HepG2 (cell line): ENCODE measurements around the gene ANKS1A. TPM values are rescaled to one million over a fixed set of nuclear protein-coding genes. Genes with fewer than 3 reads are reported as not detected.

Experiments
- ATAC-seq: fragments of 200-7000 bp; cut with Tn5 transposase; 3 replicates; pipeline ENCODE4 v1.9.1; 2020; ENCODE audit warnings: mild to moderate bottlenecking, moderate library complexity
- BruUV-seq: library from RNA; stranded (reverse); fragments of 400-500 nt; replicated peaks from 2 replicates; lab custom pipeline; 2021; lab: Mats Ljungman, UMichigan
- CTCF ChIA-PET: fragments of 300-600 bp; formaldehyde crosslinking; extraction: SDS; loops from one replicate; lab custom pipeline; 2021; ENCODE audit warnings: low total read pairs, inconsistent platforms, low intra/inter-chr PET ratio; lab: Yijun Ruan, JAX
- POLR2A ChIA-PET: fragments of 350-600 bp; sonication (Branson Sonifier 250); formaldehyde crosslinking; loops from one replicate; lab custom pipeline; 2020; ENCODE audit warnings: antibody characterized with exemption, inconsistent platforms; lab: Yijun Ruan, JAX
- DNase-seq: peaks from one replicate; pipeline ENCODE4 v3.0.0-alpha.2; 2015; ENCODE audit warnings: low spot score
- FAIRE-seq: peaks from 3 replicates; lab custom pipeline; 2011; peaks lifted over from hg19 to GRCh38; lab: Jason Lieb, UNC
- H2AFZ ChIP-seq: one replicate; pipeline ENCODE4 v1.6.1; 2011; ENCODE audit warnings: low read length, inconsistent platforms
- H3K27ac ChIP-seq: fragments of 300-600 bp; 3 replicates; pipeline ENCODE4 v1.8.0; 2011; ENCODE audit warnings: mixed run types, mild to moderate bottlenecking, mixed read lengths, low read length, inconsistent platforms; ENCODE audit not compliant: insufficient read depth; ENCODE audit errors: extremely low read length
- H3K27me3 ChIP-seq, 2 experiments: fragments of 200-600 bp in 1 of 2; 2 replicates in 1 of 2; 3 replicates in 1 of 2; pipeline versions ENCODE4 v1.6.0 to v1.8.0; 2011; ENCODE audit warnings: low read length in 2 of 2, mild to moderate bottlenecking in 2 of 2, moderate library complexity in 2 of 2, inconsistent platforms in 1 of 2; ENCODE audit not compliant: insufficient read depth in 2 of 2, control insufficient read depth in 1 of 2
- H3K36me3 ChIP-seq, 2 experiments: fragments of 200-600 bp in 1 of 2; replicated peaks in 1 of 2; 2 replicates in 1 of 2; 3 replicates in 1 of 2; pipeline versions ENCODE4 v1.5.1 to v1.8.0; 2011; ENCODE audit warnings: low read length in 2 of 2, inconsistent platforms in 1 of 2; ENCODE audit not compliant: insufficient read depth in 2 of 2, control insufficient read depth in 1 of 2
- H3K4me1 ChIP-seq: 2 replicates; pipeline ENCODE4 v1.5.1; 2012; ENCODE audit warnings: low read length, inconsistent platforms; ENCODE audit not compliant: insufficient read depth
- H3K4me2 ChIP-seq: 2 replicates; pipeline ENCODE4 v1.6.0; 2011; ENCODE audit warnings: low read depth, low read length, inconsistent platforms
- H3K4me3 ChIP-seq, 3 experiments: fragments of 200-600 bp in 1 of 3; sonication (generic), shearing (Covaris generic) in 1 of 3; replicated peaks in 1 of 3; 2 replicates each; pipeline ENCODE4 v1.5.1; 2011 to 2016; ENCODE audit warnings: low read length in 3 of 3, inconsistent platforms in 2 of 3, low read depth in 2 of 3, mild to moderate bottlenecking in 2 of 3, control low read depth in 1 of 3, mixed read lengths in 1 of 3; ENCODE audit not compliant: insufficient read depth in 1 of 3
- H3K79me2 ChIP-seq: one replicate; pipeline ENCODE4 v1.6.1; 2011; ENCODE audit warnings: low read length, inconsistent platforms; ENCODE audit not compliant: insufficient read depth
- H3K9ac ChIP-seq: 2 replicates; pipeline ENCODE4 v1.6.0; 2011; ENCODE audit warnings: mild to moderate bottlenecking, low read depth, low read length, inconsistent platforms; ENCODE audit not compliant: insufficient read depth
- H3K9me3 ChIP-seq: 2 replicates; pipeline ENCODE4 v1.5.1; 2012; ENCODE audit warnings: mild to moderate bottlenecking, low read length
- H4K20me1 ChIP-seq: 2 replicates; pipeline ENCODE4 v1.6.0; 2011; ENCODE audit warnings: inconsistent platforms, mild to moderate bottlenecking, low read length, moderate library complexity; ENCODE audit not compliant: insufficient read depth
- ARID2 ChIP-seq: sonication (generic); formaldehyde crosslinking; IDR thresholded peaks from 2 replicates; pipeline ENCODE4 v1.8.1; 2022; ENCODE audit warnings: mild to moderate bottlenecking, missing genetic modification reagents, borderline replicate concordance
- ATRX ChIP-seq: sonication (generic); formaldehyde crosslinking; IDR thresholded peaks from 2 replicates; pipeline ENCODE4 v1.4.0; 2020; ENCODE audit warnings: missing genetic modification reagents, borderline replicate concordance
- CEBPG ChIP-seq: IDR thresholded peaks from 2 replicates; pipeline ENCODE4 v1.6.1; 2016
- HNRNPK ChIP-seq: fragments of 200-400 bp; formaldehyde crosslinking; IDR thresholded peaks from 2 replicates; pipeline ENCODE4 v1.6.1; 2018; ENCODE audit warnings: low read length, low read depth, moderate library complexity, mild to moderate bottlenecking; ENCODE audit not compliant: poor library complexity, severe bottlenecking
- MAZ ChIP-seq, 2 experiments: sonication (generic) in 1 of 2; formaldehyde crosslinking in 1 of 2; IDR thresholded peaks; 2 replicates each; pipeline versions ENCODE4 v1.5.0 to v1.6.1; 2012 to 2020; ENCODE audit warnings: low read depth in 2 of 2, mild to moderate bottlenecking in 2 of 2, borderline replicate concordance in 1 of 2, improper control_type of control experiment in 1 of 2, low read length in 1 of 2, missing genetic modification reagents in 1 of 2, moderate library complexity in 1 of 2
- MYNN ChIP-seq: sonication (generic); formaldehyde crosslinking; IDR thresholded peaks from 2 replicates; pipeline ENCODE4 v1.4.0; 2020; ENCODE audit warnings: mild to moderate bottlenecking, low read depth, missing genetic modification reagents
- NR1H2 ChIP-seq: sonication (generic); formaldehyde crosslinking; IDR thresholded peaks from 2 replicates; pipeline ENCODE4 v1.8.1; 2022; ENCODE audit warnings: low read depth, missing genetic modification reagents, borderline replicate concordance
- ONECUT2 ChIP-seq: sonication (generic); formaldehyde crosslinking; IDR thresholded peaks from 2 replicates; pipeline ENCODE4 v1.4.0; 2020; ENCODE audit warnings: missing genetic modification reagents
- RBM22 ChIP-seq: fragments of 200-400 bp; formaldehyde crosslinking; optimal IDR thresholded peaks from 2 replicates; pipeline ENCODE3; 2017; ENCODE audit warnings: mild to moderate bottlenecking, low read length, moderate library complexity
- SATB2 ChIP-seq: sonication (generic); formaldehyde crosslinking; IDR thresholded peaks from 2 replicates; pipeline ENCODE4 v1.5.0; 2020; ENCODE audit warnings: missing genetic modification reagents
- SMAD9 ChIP-seq: sonication (generic); formaldehyde crosslinking; IDR thresholded peaks from 2 replicates; pipeline ENCODE4 v1.5.1; 2020; ENCODE audit warnings: mild to moderate bottlenecking, missing genetic modification reagents
- SMARCC2 ChIP-seq: fragments of 450-650 bp; IDR thresholded peaks from 2 replicates; pipeline ENCODE4 v1.6.1; 2017; ENCODE audit warnings: antibody characterized with exemption, mild to moderate bottlenecking
- ZBTB38 ChIP-seq: sonication (generic); formaldehyde crosslinking; IDR thresholded peaks from 2 replicates; pipeline ENCODE4 v1.5.1; 2020; ENCODE audit warnings: mild to moderate bottlenecking, missing genetic modification reagents
- ZNF225 ChIP-seq: sonication (generic); formaldehyde crosslinking; IDR thresholded peaks from 2 replicates; pipeline ENCODE4 v1.4.0; 2020; ENCODE audit warnings: mild to moderate bottlenecking, missing genetic modification reagents
- ZNF33A ChIP-seq: sonication (generic); formaldehyde crosslinking; IDR thresholded peaks from 2 replicates; pipeline ENCODE4 v1.5.1; 2020; ENCODE audit warnings: missing genetic modification reagents, mild to moderate bottlenecking, moderate library complexity, borderline replicate concordance
- ZNF609 ChIP-seq: sonication (generic); formaldehyde crosslinking; IDR thresholded peaks from 2 replicates; pipeline ENCODE4 v1.4.0; 2020; ENCODE audit warnings: mild to moderate bottlenecking, missing genetic modification reagents, borderline replicate concordance
- ZNF775 ChIP-seq: sonication (generic); formaldehyde crosslinking; IDR thresholded peaks from 2 replicates; pipeline ENCODE4 v1.4.0; 2020; ENCODE audit warnings: missing genetic modification reagents, mild to moderate bottlenecking, moderate library complexity, borderline replicate concordance
- WGBS: methylation state at CpG from one replicate; pipeline ENCODE4 v1.1.6; 2017; ENCODE audit warnings: low lambda C conversion rate; 5-methylcytosine and 5-hydroxymethylcytosine counted together
- in situ Hi-C: cut with HindIII; loops from 2 replicates; pipeline ENCODE4 v1.10.0; 2017; ENCODE audit warnings: low pct_unique_long_range_greater_than_20kb; ENCODE audit not compliant: extremely low pct_ligation_motif_present
- intact Hi-C: fragments of 100-400 bp; cut with micrococcal nuclease; formaldehyde crosslinking; loops from one replicate; pipeline ENCODE4 v1.10.0; 2022; ENCODE audit not compliant: unreplicated experiment
- polyA plus RNA-seq, 8 experiments: library from polyadenylated mRNA; depleted of rRNA in 3 of 8; stranded (reverse) in 7 of 8; unstranded in 1 of 8; fragments of >200 nt; fragmentation: Illumina TruSeq in 4 of 8; extraction: Trizol in 4 of 8; gene quantifications; 2 replicates each; pipeline versions ENCODE4 v1.2.1 to v1.2.3, GENCODE V29; 2011 to 2016; ENCODE audit warnings: low read depth in 4 of 8, missing spikeins in 1 of 8, mixed read lengths in 1 of 8; ENCODE audit not compliant: insufficient read depth in 1 of 8
- total RNA-seq, 5 experiments: library from RNA; depleted of rRNA; stranded (reverse); fragments of >200 nt; fragmentation: Illumina TruSeq; extraction: Trizol; gene quantifications; 2 replicates each; pipeline ENCODE4 v1.2.3, GENCODE V29; 2016; ENCODE audit warnings: low read depth in 1 of 5

ANKS1A gene
- total and polyA plus RNA-seq, 2 of the 13 experiments (the other 11 are each of a cell fraction or from before 2014, with no cell fraction given), result 7.2 to 15.1 TPM

GRCh38 chr6:35084511-35085203 lies 195.6 kb downstream of the ANKS1A start (continued):
- no peak for TF ChIP-seq NR1H2 (CRISPR knock-in tag)
- no peak for TF ChIP-seq ONECUT2 (CRISPR knock-in tag)
- TF ChIP-seq, all 625 proteins: peak for 0

GRCh38 chr6:35085359-35086281 lies 196.6 kb downstream of the ANKS1A start:
- ChIA-PET POLR2A (no interaction called here), CTCF (no interaction called here)
- in situ Hi-C loops, result no loop called here
- no TSS peak for BruUV-seq
- peaks cover 16 to 30% of the 10 kb centered on the region in 2 experiments; a peak in 4 of 5 replicates for H3K36me3 ChIP-seq
- ATAC-seq (no peak), FAIRE-seq (no peak), DNase-seq (no peak)
- H4K20me1 ChIP-seq, result no peaks in the 10 kb centered on the region
- no peak overlapping the region for H3K9ac ChIP-seq
- H2AFZ ChIP-seq, result no peak overlapping the region
- 94% methylated on average over 29 of the region's 30 CpGs for WGBS
- no peak overlapping the region for H3K4me3 ChIP-seq
- H3K27me3 ChIP-seq, result no peaks in the 10 kb centered on the region
- no peaks in the 10 kb centered on the region for H3K4me1 ChIP-seq
- H3K9me3 ChIP-seq, result no peaks in the 10 kb centered on the region
- intact Hi-C loops, result no loop called here
- no peak overlapping the region for H3K27ac ChIP-seq
- H3K4me2 ChIP-seq, result no peak overlapping the region
- H3K79me2 ChIP-seq, result no peaks in the 10 kb centered on the region
- TF ChIP-seq SATB2 (CRISPR knock-in tag) (no peak), CEBPG (no peak), MAZ (IDR thresholded peaks at IDR 0.05; ENCODE audit: borderline replicate concordance, low read depth, low read length) (no peak), MAZ (CRISPR knock-in tag; IDR thresholded peaks at IDR 0.05; ENCODE audit: low read depth) (no peak), ZBTB38 (CRISPR knock-in tag) (no peak), RBM22 (no peak), ATRX (CRISPR knock-in tag) (no peak), ZNF609 (CRISPR knock-in tag) (no peak), ARID2 (CRISPR knock-in tag) (no peak), ZNF225 (CRISPR knock-in tag) (no peak), SMAD9 (CRISPR knock-in tag) (no peak), MYNN (CRISPR knock-in tag) (no peak), HNRNPK (no peak), SMARCC2 (no peak), ZNF33A (CRISPR knock-in tag) (no peak), ZNF775 (no peak)
